Measurements from ENCODE around the gene TUBAL3. TPM values are rescaled to one million over a fixed set of nuclear protein-coding genes. Genes with fewer than 3 reads are reported as not detected.

The TUBAL3 gene
- total RNA-seq, 1 experiment from 2014 or later, result not detected

- DNase-seq (ENCODE audit: low read depth, low spot score), result no peak
- Histone ChIP-seq H3K4me3 (ENCODE audit: low read depth in 2 of 2, low read length in 2 of 2) (no peak overlapping the region), H3K27me3 (ENCODE audit: control insufficient read depth, insufficient read depth, low read length) (no peaks in the 10 kb centered on the region), H3K4me1 (ENCODE audit: control insufficient read depth, insufficient read depth, low read length) (no peaks in the 10 kb centered on the region), H3K27ac (ENCODE audit: low read length) (no peak overlapping the region), H3K9me3 (ENCODE audit: control insufficient read depth, insufficient read depth, low read depth, low read length) (peaks cover 15% of the 10 kb centered on the region; the same call in 1 of the 2 replicates), H3K36me3 (ENCODE audit: control insufficient read depth, insufficient read depth, low read length) (no peaks in the 10 kb centered on the region)
- POLR2A ChIA-PET, result no interaction called here
- TF ChIP-seq REST (IDR thresholded peaks at IDR 0.05; ENCODE audit: insufficient read depth in 1 of 2, low read depth in 2 of 2, low read length in 1 of 2) (no peak), CTCF (IDR thresholded peaks at IDR 0.05) (no peak), SIN3A (IDR thresholded peaks at IDR 0.05; ENCODE audit: borderline replicate concordance, insufficient read depth, low read depth, low read length) (no peak), POLR2AphosphoS5 (IDR thresholded peaks at IDR 0.05; ENCODE audit: low read depth, low read length) (no peak), TCF7L2 (IDR thresholded peaks at IDR 0.05; ENCODE audit: low read depth, low read length) (no peak)
- no peak for ATAC-seq
- in situ Hi-C loops (cut with HindIII; ENCODE audit: low pct_unique_long_range_greater_than_20kb, low sequenced_read_pairs) (no loop called here), intact Hi-C loops (cut with micrococcal nuclease; ENCODE audit: unreplicated experiment) (no loop called here)
- BruUV-seq (replicated peaks), result no TSS peak
- CTCF ChIA-PET, result no interaction called here
Observed at GRCh38 chr10:5391790-5392189, 12.8 kb downstream of the TUBAL3 start.

GRCh38 chr10:5390607-5391205, 13.9 kb downstream of the TUBAL3 start:
- in situ Hi-C loops (cut with HindIII; ENCODE audit: low pct_unique_long_range_greater_than_20kb, low sequenced_read_pairs) (no loop called here), intact Hi-C loops (cut with micrococcal nuclease; ENCODE audit: unreplicated experiment) (no loop called here)
- DNase-seq (ENCODE audit: low read depth, low spot score) (no peak), ATAC-seq (no peak)
- no peak overlapping the region for H3K4me3 ChIP-seq (ENCODE audit: low read depth in 2 of 2, low read length in 2 of 2)
- H3K27ac ChIP-seq (ENCODE audit: low read length), result no peak overlapping the region
- peaks cover 15% of the 10 kb centered on the region; the same call in 1 of the 2 replicates for H3K9me3 ChIP-seq (ENCODE audit: control insufficient read depth, insufficient read depth, low read depth, low read length)
- TF ChIP-seq SIN3A (IDR thresholded peaks at IDR 0.05; ENCODE audit: borderline replicate concordance, insufficient read depth, low read depth, low read length) (no peak), CTCF (IDR thresholded peaks at IDR 0.05) (no peak), POLR2AphosphoS5 (IDR thresholded peaks at IDR 0.05; ENCODE audit: low read depth, low read length) (no peak)
- H3K4me1 ChIP-seq (ENCODE audit: control insufficient read depth, insufficient read depth, low read length), result no peaks in the 10 kb centered on the region
- ChIA-PET CTCF (no interaction called here), POLR2A (no interaction called here)
- no TSS peak for BruUV-seq (replicated peaks)
- H3K27me3 ChIP-seq (ENCODE audit: control insufficient read depth, insufficient read depth, low read length), result no peaks in the 10 kb centered on the region
- H3K36me3 ChIP-seq (ENCODE audit: control insufficient read depth, insufficient read depth, low read length), result no peaks in the 10 kb centered on the region

Measured in Panc1 (cell line).